Hepatocyte (in vitro differentiated cells): Measurements from ENCODE around the gene ZGPAT. TPM values are rescaled to one million over a fixed set of nuclear protein-coding genes. Genes with fewer than 3 reads are reported as not detected.
"Not testable (repeated sequence)": the region's sequence is repeated elsewhere in the genome, so short reads cannot be mapped to it uniquely, and the experiment has no call there.

Experiments
- DNase-seq: peaks from one replicate; pipeline ENCODE4 v3.0.0-alpha.2; 2016; ENCODE audit warnings: low spot score
- H2AFZ ChIP-seq: fragments of 200-600 bp; sonication (generic); 2 replicates; pipeline ENCODE4 v1.6.0; 2016; ENCODE audit warnings: antibody characterized with exemption, mild to moderate bottlenecking
- H3K27ac ChIP-seq: fragments of 200-600 bp; sonication (generic); 2 replicates; pipeline ENCODE4 v1.5.1; 2016; ENCODE audit warnings: mild to moderate bottlenecking
- H3K27me3 ChIP-seq: fragments of 200-600 bp; sonication (generic); 2 replicates; pipeline ENCODE4 v1.6.1; 2016
- H3K36me3 ChIP-seq: fragments of 200-600 bp; sonication (generic); replicated peaks from 2 replicates; pipeline ENCODE4 v1.5.1; 2016; ENCODE audit warnings: low read depth; ENCODE audit not compliant: insufficient read depth
- H3K4me1 ChIP-seq: fragments of 200-600 bp; sonication (generic); 2 replicates; pipeline ENCODE4 v1.5.1; 2016; ENCODE audit warnings: mild to moderate bottlenecking, moderate library complexity; ENCODE audit not compliant: insufficient read depth
- H3K4me2 ChIP-seq: fragments of 200-600 bp; sonication (generic); 2 replicates; pipeline ENCODE4 v1.6.0; 2016
- H3K4me3 ChIP-seq: fragments of 200-600 bp; sonication (generic); 2 replicates; pipeline ENCODE4 v1.5.1; 2016; ENCODE audit warnings: mild to moderate bottlenecking
- H3K79me2 ChIP-seq: fragments of 200-600 bp; sonication (generic); 2 replicates; pipeline ENCODE4 v1.6.0; 2017; ENCODE audit warnings: mild to moderate bottlenecking
- H3K9me2 ChIP-seq: fragments of 200-600 bp; sonication (generic); replicated peaks from 2 replicates; pipeline ENCODE4 v1.6.0; 2017; ENCODE audit warnings: mild to moderate bottlenecking; ENCODE audit not compliant: insufficient read depth
- H3K9me3 ChIP-seq: fragments of 200-600 bp; sonication (generic); 2 replicates; pipeline ENCODE4 v1.5.1; 2016; ENCODE audit warnings: low read depth, mild to moderate bottlenecking
- H4K20me1 ChIP-seq: fragments of 200-600 bp; sonication (generic); 2 replicates; pipeline ENCODE4 v1.6.0; 2016; ENCODE audit warnings: mild to moderate bottlenecking; ENCODE audit not compliant: insufficient read depth, poor library complexity, severe bottlenecking
- EZH2 ChIP-seq: fragments of 200-600 bp; sonication (generic); IDR thresholded peaks from 2 replicates; pipeline ENCODE4 v1.6.1; 2016; ENCODE audit warnings: antibody characterized with exemption, mild to moderate bottlenecking, borderline replicate concordance
- EZH2phosphoT487 ChIP-seq: fragments of 200-600 bp; sonication (generic); IDR thresholded peaks from one replicate; pipeline ENCODE4 v1.6.1; 2018; ENCODE audit warnings: antibody characterized with exemption, mild to moderate bottlenecking, low read depth, moderate library complexity; ENCODE audit not compliant: unreplicated experiment, severe bottlenecking
- WGBS: methylation state at CpG from one replicate; pipeline ENCODE4 v1.1.6; 2016; ENCODE audit warnings: low lambda C conversion rate; ENCODE audit errors: missing lambda C conversion rate; 5-methylcytosine and 5-hydroxymethylcytosine counted together
- polyA plus RNA-seq: library from polyadenylated mRNA; unstranded; fragments of >200 nt; fragmentation: Nextera tagmentation; extraction: Ambion mirVana; gene quantifications from 2 replicates; pipeline ENCODE4 v1.2.1, GENCODE V29; 2016
- total RNA-seq: library from RNA; depleted of rRNA; stranded (reverse); fragments of >200 nt; gene quantifications from 2 replicates; pipeline ENCODE4 v1.2.3, GENCODE V29; 2014
- TF ChIP-seq, protein P1 (sequence below): fragments of 200-600 bp; sonication (generic); IDR thresholded peaks from 2 replicates; pipeline ENCODE4 v1.5.1; 2016; ENCODE audit warnings: antibody characterized with exemption, mild to moderate bottlenecking; ENCODE audit not compliant: poor library complexity

The ZGPAT gene
- total and polyA plus RNA-seq, 2 experiments from 2014 or later, result 18.6 to 41.7 TPM

DNA sequence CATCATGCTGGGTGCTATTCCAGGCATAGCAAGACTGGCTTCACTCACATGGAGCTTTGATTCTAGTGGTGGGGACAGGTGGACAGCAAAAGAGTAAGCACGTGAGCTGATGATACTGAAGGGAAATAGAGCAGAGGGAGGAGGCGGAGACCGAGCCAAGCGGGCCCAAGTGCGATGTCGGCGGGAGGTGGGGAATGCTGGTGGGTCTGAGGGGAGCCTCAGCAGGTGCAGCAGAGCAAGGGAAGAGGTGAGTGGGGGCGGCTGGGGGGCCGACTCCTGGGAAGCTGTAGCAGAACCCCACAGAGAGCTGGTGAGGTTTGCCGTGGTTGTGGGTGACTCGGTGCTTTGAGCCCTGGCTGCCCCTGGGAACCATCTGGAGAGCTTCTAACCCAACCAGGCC, 39.5 kb upstream of the ZGPAT start:
- H3K9me3 ChIP-seq, result no peaks in the 10 kb centered on the region
- H3K79me2 ChIP-seq, result no peaks in the 10 kb centered on the region
- DNase-seq, result no peak
- H3K4me2 ChIP-seq, result no peak overlapping the region
- H4K20me1 ChIP-seq, result no peaks in the 10 kb centered on the region
- 96% methylated on average over 7 of the region's 11 CpGs for WGBS
- H3K27me3 ChIP-seq, result no peaks in the 10 kb centered on the region
- H3K27ac ChIP-seq, result no peak overlapping the region
- TF ChIP-seq, protein P1, sequence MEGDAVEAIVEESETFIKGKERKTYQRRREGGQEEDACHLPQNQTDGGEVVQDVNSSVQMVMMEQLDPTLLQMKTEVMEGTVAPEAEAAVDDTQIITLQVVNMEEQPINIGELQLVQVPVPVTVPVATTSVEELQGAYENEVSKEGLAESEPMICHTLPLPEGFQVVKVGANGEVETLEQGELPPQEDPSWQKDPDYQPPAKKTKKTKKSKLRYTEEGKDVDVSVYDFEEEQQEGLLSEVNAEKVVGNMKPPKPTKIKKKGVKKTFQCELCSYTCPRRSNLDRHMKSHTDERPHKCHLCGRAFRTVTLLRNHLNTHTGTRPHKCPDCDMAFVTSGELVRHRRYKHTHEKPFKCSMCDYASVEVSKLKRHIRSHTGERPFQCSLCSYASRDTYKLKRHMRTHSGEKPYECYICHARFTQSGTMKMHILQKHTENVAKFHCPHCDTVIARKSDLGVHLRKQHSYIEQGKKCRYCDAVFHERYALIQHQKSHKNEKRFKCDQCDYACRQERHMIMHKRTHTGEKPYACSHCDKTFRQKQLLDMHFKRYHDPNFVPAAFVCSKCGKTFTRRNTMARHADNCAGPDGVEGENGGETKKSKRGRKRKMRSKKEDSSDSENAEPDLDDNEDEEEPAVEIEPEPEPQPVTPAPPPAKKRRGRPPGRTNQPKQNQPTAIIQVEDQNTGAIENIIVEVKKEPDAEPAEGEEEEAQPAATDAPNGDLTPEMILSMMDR, result no peak
- no peak for TF ChIP-seq EZH2phosphoT487
- no peak for TF ChIP-seq EZH2
- no peak overlapping the region for H2AFZ ChIP-seq
- H3K9me2 ChIP-seq, result no peaks in the 10 kb centered on the region
- no peak overlapping the region for H3K4me3 ChIP-seq
- H3K4me1 ChIP-seq, result no peaks in the 10 kb centered on the region
- H3K36me3 ChIP-seq, result no peaks in the 10 kb centered on the region

DNA sequence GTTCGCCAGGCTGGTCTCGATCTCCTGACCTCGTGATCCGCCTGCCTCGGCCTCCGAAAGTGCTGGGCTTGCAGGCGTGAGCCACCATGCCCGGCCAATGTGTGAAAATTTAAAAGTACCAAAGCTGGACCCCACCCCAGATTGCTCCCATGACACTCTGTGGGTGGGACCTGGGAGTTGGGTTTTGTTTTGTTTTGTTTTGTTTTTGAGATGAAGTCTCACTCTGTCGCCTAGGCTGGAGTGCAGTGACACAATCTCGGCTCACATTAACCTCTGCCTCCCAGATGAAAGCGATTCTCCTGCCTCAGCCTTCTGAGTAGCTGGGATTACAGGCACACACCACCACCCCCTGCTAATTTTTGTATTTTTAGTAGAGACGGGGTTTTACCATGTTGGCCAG, 36.1 kb upstream of the ZGPAT start:
- not testable (repeated sequence) for H2AFZ ChIP-seq, DNase-seq, H3K9me2 ChIP-seq, H3K9me3 ChIP-seq, H3K36me3 ChIP-seq, H4K20me1 ChIP-seq, H3K79me2 ChIP-seq, H3K4me1 ChIP-seq, H3K4me2 ChIP-seq, H3K27ac ChIP-seq, H3K4me3 ChIP-seq, H3K27me3 ChIP-seq
- WGBS, result 98% methylated on average over 11 of the region's 12 CpGs

DNA sequence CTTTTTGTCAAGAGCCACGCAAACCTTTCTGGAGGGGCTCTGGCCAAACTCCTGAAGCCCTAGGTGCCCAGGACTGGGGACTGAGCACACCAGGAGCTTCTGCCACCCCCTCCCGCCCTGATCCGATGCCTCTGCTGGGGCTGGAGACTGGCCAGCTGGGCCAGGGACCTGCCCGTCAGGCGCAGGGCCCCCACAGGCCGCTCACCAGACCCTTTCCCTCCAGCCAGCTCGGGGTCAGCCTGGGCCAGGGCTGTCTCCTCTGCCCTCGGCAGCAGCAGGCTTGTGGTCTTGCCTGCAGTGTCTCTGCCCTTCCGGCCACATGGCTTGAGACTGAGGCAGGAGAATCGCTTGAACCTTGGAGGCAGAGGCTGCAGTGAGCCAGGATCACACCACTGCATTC, 35.2 kb upstream of the ZGPAT start:
- Histone ChIP-seq H3K4me3 (no peak overlapping the region), H3K4me1 (no peaks in the 10 kb centered on the region), H2AFZ (no peak overlapping the region), H3K27me3 (no peaks in the 10 kb centered on the region), H3K79me2 (no peaks in the 10 kb centered on the region), H3K9me3 (no peaks in the 10 kb centered on the region), H4K20me1 (no peaks in the 10 kb centered on the region), H3K9me2 (no peaks in the 10 kb centered on the region), H3K36me3 (no peaks in the 10 kb centered on the region), H3K27ac (no peak overlapping the region), H3K4me2 (no peak overlapping the region)
- no peak for DNase-seq
- no peak for TF ChIP-seq EZH2
- TF ChIP-seq EZH2phosphoT487, result no peak
- TF ChIP-seq, protein P1, result no peak
- WGBS, result 97% methylated on average over 10 of the region's 10 CpGs

DNA sequence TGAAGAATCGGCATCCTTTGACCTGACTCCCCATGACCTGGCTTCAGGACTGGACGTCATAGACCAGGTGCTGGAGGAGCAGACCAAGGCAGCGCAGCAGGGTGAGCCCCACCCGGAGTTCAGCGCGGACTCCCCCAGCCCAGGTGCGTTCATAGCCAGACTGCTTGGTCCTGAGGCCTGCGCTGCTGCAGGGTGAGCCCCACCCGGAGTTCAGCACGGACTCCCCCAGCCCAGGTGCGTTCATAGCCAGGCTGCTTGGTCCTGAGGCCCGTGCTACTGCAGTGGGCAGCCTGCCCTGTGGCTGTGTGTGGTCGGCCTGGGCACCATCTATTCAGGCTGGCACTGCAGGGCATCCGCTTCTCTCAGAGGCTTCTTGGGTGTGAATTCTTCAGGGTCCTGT, 33.9 kb upstream of the ZGPAT start:
- WGBS, result 94% methylated on average over 14 of the region's 14 CpGs
- Histone ChIP-seq H3K36me3 (no peaks in the 10 kb centered on the region), H3K9me3 (no peaks in the 10 kb centered on the region), H3K79me2 (no peaks in the 10 kb centered on the region), H2AFZ (no peak overlapping the region), H3K4me3 (no peak overlapping the region), H3K9me2 (no peaks in the 10 kb centered on the region), H4K20me1 (no peaks in the 10 kb centered on the region), H3K27ac (no peak overlapping the region), H3K4me2 (no peak overlapping the region), H3K4me1 (no peaks in the 10 kb centered on the region), H3K27me3 (no peaks in the 10 kb centered on the region)
- no peak for DNase-seq
- TF ChIP-seq EZH2phosphoT487, result no peak
- no peak for TF ChIP-seq EZH2
- TF ChIP-seq, protein P1, result no peak
